Activated T-helper 1 cell treated with anti-CD3 and anti-CD28 coated beads, Interleukin-12 subunit alpha, Interleukin-12 subunit beta, Interleukin-2, Interleukin-4 antibody, amounts not matched to agents 30 ng/mL and 10 ng/mL and 1 ng/mL, durations not matched to agents 14 hours and 24 hours and 36 hours (primary cell): ENCODE results near the gene FABP2. TPM values are rescaled to one million over a fixed set of nuclear protein-coding genes. Genes with fewer than 3 reads are reported as not detected.
A peak's percentile ranks its signal among the peaks of the same experiment; 100 is the strongest.
"Not testable (repeated sequence)": the region's sequence is repeated elsewhere in the genome, so short reads cannot be mapped to it uniquely, and the experiment has no call there.

Experiments used
- DNase-seq: peaks from one replicate; pipeline ENCODE4 v3.0.0; 2021; ENCODE audit warnings: low spot score
- H3K27ac Mint-ChIP-seq: one replicate; pipeline ENCODE4 v1.8.0; 2021; ENCODE audit warnings: mild to moderate bottlenecking, mixed read lengths
- H3K27me3 Mint-ChIP-seq: one replicate; pipeline ENCODE4 v1.8.0; 2022; ENCODE audit warnings: mild to moderate bottlenecking, moderate library complexity, mixed read lengths; ENCODE audit not compliant: insufficient read depth
- H3K36me3 Mint-ChIP-seq: one replicate; pipeline ENCODE4 v1.8.0; 2021; ENCODE audit warnings: low read depth, mixed read lengths
- H3K4me1 Mint-ChIP-seq: one replicate; pipeline ENCODE4 v1.8.0; 2021; ENCODE audit warnings: low read depth, mixed read lengths
- H3K4me3 Mint-ChIP-seq: one replicate; pipeline ENCODE4 v1.8.0; 2021; ENCODE audit warnings: mild to moderate bottlenecking, moderate library complexity, mixed read lengths
- H3K9me3 Mint-ChIP-seq: one replicate; pipeline ENCODE4 v1.8.0; 2021; ENCODE audit warnings: mixed read lengths
- intact Hi-C: fragments of 100-400 bp; cut with micrococcal nuclease; formaldehyde crosslinking; loops from one replicate; pipeline ENCODE4 v1.15.1; 2024
- total RNA-seq: library from RNA; stranded (reverse); gene quantifications from 2 replicates; pipeline ENCODE4 v1.2.3, GENCODE V29; 2022

FABP2 gene
- total RNA-seq, 1 donor from 2014 or later, result not detected

DNA sequence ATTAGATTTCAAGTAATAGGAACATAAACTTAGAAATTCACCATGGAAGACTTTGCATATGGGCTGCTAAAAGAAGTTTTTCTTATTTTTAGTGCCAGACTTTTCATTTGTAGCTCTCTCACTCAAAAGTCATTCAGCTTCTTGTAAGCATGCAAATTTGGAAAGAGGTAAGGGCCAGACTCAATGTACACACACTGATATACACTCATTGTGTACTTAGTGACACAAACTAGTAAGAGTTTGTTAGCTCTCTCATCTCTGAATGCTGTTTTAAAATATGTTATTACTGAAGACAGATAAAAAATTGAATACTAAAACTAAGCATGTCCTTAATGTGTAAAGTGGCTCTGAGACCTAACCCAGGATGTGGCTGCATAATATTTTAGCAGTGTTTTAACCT lies 18.0 kb upstream of the FABP2 start:
- H3K9me3 Mint-ChIP-seq, H3K36me3 Mint-ChIP-seq, intact Hi-C loops, H3K4me1 Mint-ChIP-seq, H3K4me3 Mint-ChIP-seq, DNase-seq, H3K27me3 Mint-ChIP-seq, H3K27ac Mint-ChIP-seq: not testable (repeated sequence)

DNA sequence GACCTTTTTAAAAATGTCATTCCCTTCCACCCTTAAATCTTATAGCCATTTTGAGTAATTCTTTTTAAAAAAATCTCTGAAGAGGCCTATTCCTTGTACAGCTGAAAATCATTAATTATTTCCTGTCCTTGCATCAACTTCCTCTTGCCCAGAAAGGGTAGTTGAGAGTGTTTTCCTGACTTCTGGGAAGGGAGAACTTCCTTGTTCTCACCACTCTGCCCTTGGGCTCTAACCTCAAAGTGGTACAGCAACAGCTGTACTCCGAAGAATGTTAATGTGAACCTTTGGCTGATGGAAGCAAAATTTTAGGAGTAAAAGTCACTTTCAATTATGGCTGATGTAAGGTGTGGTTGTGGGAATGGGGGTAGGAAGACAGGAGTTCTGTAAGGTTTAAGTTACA lies 15.1 kb upstream of the FABP2 start:
- H3K9me3 Mint-ChIP-seq, result no peaks in the 10 kb centered on the region
- no peak overlapping the region for H3K27ac Mint-ChIP-seq

DNA sequence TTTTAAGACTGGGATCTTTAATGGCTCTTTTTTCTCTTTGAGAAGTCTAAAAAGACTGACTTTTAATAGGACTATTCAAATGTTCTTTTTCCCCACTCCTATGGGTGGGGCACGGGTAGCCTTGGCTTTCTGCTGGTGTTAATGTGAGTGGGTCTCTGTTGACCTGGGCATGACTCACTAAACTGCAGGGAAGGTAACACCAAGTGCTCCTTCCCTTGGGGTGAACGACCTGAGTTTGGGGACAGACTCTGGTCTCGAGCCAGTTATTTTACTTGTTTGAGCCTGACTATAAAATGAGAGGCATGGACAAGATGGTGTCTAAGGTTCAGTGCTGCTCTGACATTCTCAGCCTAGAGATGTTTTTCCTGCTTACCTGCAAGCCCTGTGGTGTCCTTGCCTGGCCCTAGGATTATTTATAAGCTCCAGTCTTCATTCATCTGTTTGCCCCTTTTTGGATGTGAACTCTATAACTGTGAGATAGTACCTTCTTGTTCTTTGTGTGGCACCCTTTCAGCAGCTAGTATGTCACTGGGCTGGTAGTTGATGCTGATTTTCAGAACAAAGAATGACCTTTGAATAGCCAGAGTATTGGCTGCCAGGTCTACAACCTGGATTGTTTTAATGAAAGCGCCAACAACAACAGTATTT lies 14.5 kb upstream of the FABP2 start:
- H3K27me3 Mint-ChIP-seq, H3K4me1 Mint-ChIP-seq, DNase-seq, intact Hi-C loops, H3K36me3 Mint-ChIP-seq, H3K27ac Mint-ChIP-seq, H3K9me3 Mint-ChIP-seq, H3K4me3 Mint-ChIP-seq: not testable (repeated sequence)

More for the DNA sequence above, 15.1 kb upstream of the FABP2 start:
- Mint-ChIP-seq H3K27me3 (no peaks in the 10 kb centered on the region), H3K36me3 (no peaks in the 10 kb centered on the region), H3K4me1 (no peaks in the 10 kb centered on the region), H3K4me3 (no peak overlapping the region)
- no peak for DNase-seq
- intact Hi-C loops, result no loop called here

DNA sequence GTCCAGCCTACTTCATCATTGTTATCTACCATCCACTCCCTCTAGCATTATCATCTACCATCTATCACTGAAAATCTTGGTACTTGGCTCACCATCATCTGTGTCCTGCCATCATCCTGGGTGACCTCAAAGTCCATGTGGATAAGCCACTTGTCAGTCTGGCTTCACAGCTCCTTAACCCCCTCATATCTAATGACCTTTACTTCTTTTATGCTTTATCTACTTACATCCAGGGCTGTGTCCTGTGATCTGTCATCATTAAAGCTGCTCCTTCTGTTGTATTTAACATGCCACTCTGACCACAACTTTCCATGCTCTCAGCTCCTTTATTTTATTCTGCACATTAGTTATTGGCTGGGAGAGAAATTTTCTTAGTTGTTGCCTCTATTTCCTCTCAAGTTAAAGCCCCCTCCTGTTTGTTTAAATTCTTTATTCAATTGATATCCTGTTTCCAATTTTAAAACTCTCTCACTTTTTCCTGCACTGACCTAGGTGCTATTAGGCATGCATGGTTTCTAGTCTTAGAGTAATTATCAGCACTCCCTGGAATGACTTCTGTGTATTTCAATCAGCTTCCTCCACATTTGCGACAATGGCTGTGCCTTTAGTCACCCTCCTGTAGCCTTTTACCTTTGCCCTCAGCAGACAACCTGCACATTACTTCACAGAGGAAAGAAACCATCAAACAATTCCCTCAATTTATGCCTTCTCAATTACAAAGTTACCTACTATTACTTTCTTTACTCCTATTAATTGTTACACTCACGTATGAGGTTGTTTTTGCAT lies 8.1 kb upstream of the FABP2 start:
- H3K36me3 Mint-ChIP-seq, result no peaks in the 10 kb centered on the region
- intact Hi-C loops, result no loop called here
- no peak overlapping the region for H3K27ac Mint-ChIP-seq
- H3K9me3 Mint-ChIP-seq, result no peaks in the 10 kb centered on the region
- no peak for DNase-seq
- no peaks in the 10 kb centered on the region for H3K4me1 Mint-ChIP-seq
- H3K4me3 Mint-ChIP-seq, result no peak overlapping the region
- peaks cover 6% of the 10 kb centered on the region for H3K27me3 Mint-ChIP-seq

DNA sequence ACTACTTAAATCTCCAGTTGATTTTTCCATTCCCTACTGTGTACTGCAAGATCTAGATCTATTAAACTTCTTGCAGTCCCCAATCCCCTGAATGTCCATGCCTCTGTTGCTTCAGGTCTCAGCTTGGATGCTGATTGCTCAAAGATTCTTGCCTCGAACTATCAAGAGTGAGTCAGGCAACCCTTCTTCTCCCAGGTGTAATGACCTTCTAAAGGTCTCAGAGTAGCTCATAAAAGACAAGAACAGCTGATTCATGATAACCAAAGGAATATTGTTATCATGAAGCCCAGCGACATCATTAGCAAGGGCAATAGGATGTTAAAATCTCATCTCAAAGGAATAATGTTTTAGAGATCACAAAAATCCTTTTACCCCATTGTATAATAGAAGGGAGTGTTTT lies 6.8 kb upstream of the FABP2 start:
- peaks cover 6% of the 10 kb centered on the region for H3K27me3 Mint-ChIP-seq
- H3K27ac Mint-ChIP-seq, result no peak overlapping the region
- no peaks in the 10 kb centered on the region for H3K9me3 Mint-ChIP-seq
- intact Hi-C loops, result no loop called here
- no peaks in the 10 kb centered on the region for H3K36me3 Mint-ChIP-seq
- H3K4me3 Mint-ChIP-seq, result no peak overlapping the region
- H3K4me1 Mint-ChIP-seq, result no peaks in the 10 kb centered on the region
- DNase-seq, result no peak

DNA sequence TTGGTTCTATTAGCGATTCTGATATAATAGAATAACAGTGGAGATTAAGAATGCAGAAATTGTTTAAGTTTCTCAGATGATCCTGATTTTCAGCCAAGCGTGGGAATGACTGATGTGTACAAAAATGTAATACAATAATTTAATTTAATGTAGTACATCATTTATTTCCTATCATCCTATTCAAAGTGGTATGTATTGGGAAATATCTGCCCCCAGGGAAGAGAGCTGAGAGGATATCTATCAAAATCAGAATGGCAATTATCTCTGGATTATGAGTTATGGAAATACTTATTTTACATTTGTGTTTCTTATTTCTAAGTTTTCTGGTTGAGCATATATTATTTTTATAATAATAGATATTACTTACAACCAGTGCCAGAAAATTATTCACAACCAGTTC lies 3.9 kb downstream of the FABP2 start:
- no peak overlapping the region for H3K4me3 Mint-ChIP-seq
- no peaks in the 10 kb centered on the region for H3K9me3 Mint-ChIP-seq
- no peak overlapping the region for H3K27ac Mint-ChIP-seq
- intact Hi-C loops, result loop anchor here (5.0 to 10.0 kb wide), 2 partner anchors 134 to 467 kb away; no protein-coding TSS in a partner anchor
- no peaks in the 10 kb centered on the region for H3K36me3 Mint-ChIP-seq
- no peak for DNase-seq
- peaks cover 12% of the 10 kb centered on the region for H3K27me3 Mint-ChIP-seq
- H3K4me1 Mint-ChIP-seq, result no peaks in the 10 kb centered on the region

DNA sequence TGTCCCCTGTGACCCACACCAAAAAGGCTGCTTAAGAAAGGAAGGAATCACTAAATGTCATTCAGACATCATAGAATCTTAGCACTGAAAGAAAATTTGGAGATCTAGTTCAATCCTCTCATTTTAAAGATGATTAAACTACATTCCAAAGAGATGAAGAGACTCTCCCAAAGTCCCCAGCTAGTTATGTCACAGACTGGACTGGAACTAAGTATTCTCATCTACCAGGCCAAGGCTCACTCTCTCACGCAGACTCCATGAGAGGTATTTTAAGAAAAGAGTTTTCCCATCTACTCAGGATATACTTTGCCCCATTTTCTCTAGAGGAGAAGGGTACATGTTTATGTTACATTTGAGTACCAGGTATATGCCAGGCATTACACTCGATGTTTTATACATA lies 6.9 kb downstream of the FABP2 start:
- no peak overlapping the region for H3K4me3 Mint-ChIP-seq
- no peak for DNase-seq
- peaks cover 12% of the 10 kb centered on the region for H3K27me3 Mint-ChIP-seq
- no peaks in the 10 kb centered on the region for H3K9me3 Mint-ChIP-seq
- no peaks in the 10 kb centered on the region for H3K36me3 Mint-ChIP-seq
- intact Hi-C loops, result loop anchor here (5.0 to 10.0 kb wide), 2 partner anchors 137 to 470 kb away; no protein-coding TSS in a partner anchor
- no peaks in the 10 kb centered on the region for H3K4me1 Mint-ChIP-seq
- no peak overlapping the region for H3K27ac Mint-ChIP-seq

DNA sequence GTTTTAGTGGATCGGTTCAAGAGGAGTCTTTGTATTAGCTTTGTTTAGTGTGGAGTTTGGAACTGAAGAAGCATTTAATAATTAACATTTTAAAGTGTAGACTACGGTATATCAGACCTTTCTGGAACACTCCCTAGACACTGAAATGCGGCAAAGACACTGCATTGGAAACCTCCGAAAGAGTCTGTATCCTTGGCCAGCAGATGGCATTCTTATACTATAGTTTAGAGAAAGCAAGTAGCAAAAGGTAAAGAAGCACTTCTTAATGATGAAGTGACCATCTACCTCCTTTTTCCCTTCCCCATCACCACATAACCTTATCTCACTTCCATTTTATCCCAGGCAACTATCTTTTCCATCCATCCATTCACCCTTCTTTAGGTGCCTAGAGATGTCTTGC lies 7.6 kb downstream of the FABP2 start:
- Mint-ChIP-seq H3K9me3 (no peaks in the 10 kb centered on the region), H3K27me3 (peaks cover 12% of the 10 kb centered on the region), H3K4me3 (no peak overlapping the region), H3K4me1 (no peaks in the 10 kb centered on the region), H3K27ac (no peak overlapping the region), H3K36me3 (no peaks in the 10 kb centered on the region)
- intact Hi-C loops, result loop anchor here (1.0 to 10.0 kb wide), 4 partner anchors 179 to 736 kb away; no protein-coding TSS in a partner anchor
- peak; percentile 10 for DNase-seq

DNA sequence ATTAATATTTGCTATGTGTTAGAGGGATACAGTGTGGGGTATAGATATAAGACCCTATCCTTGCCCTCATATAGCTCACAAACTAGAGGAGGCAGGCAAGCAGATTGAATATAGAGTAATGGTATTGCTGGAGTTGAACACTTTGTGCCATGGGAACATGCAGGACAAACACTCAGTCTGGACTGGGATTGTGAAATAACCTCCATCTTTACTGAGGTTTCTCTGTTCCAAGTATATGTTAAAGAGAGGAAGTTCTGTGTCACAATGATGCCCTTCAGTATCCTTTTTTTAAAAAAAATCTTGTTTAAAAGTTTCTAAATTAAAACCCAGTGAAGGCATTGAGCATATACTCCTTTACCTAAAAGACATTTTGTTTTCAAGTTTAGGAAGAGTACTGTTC lies 8.7 kb downstream of the FABP2 start:
- Mint-ChIP-seq H3K27me3 (peaks cover 13% of the 10 kb centered on the region), H3K27ac (no peak overlapping the region), H3K4me1 (no peaks in the 10 kb centered on the region), H3K36me3 (no peaks in the 10 kb centered on the region), H3K9me3 (no peaks in the 10 kb centered on the region), H3K4me3 (no peak overlapping the region)
- intact Hi-C loops, result loop anchor here (10.0 kb wide), 1 partner anchor 472 kb away; no protein-coding TSS in a partner anchor
- no peak for DNase-seq

DNA sequence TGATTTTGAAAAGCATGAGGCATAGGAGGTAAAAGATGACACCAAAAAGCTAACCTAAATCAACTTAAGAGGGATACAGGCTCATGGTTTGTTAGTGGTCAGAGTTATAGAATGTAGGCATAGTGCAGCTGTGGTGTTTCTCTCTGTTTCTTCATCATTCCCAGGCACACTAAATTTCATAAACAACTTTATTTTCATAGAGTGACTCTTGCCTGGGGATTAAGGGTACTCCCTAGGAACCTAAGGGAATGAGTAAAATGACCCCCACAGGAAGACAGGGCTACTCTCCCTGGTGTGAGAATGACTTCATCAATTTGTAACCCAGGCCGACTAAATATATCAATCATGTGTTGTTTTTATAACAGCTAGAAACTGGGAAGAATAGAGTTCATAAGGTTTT lies 11.1 kb downstream of the FABP2 start:
- Mint-ChIP-seq H3K27ac (no peak overlapping the region), H3K36me3 (no peaks in the 10 kb centered on the region), H3K27me3 (peaks cover 16% of the 10 kb centered on the region), H3K4me1 (no peaks in the 10 kb centered on the region), H3K9me3 (no peaks in the 10 kb centered on the region), H3K4me3 (no peak overlapping the region)
- no peak for DNase-seq
- intact Hi-C loops, result loop anchor here (10.0 kb wide), 1 partner anchor 474 kb away; no protein-coding TSS in a partner anchor

DNA sequence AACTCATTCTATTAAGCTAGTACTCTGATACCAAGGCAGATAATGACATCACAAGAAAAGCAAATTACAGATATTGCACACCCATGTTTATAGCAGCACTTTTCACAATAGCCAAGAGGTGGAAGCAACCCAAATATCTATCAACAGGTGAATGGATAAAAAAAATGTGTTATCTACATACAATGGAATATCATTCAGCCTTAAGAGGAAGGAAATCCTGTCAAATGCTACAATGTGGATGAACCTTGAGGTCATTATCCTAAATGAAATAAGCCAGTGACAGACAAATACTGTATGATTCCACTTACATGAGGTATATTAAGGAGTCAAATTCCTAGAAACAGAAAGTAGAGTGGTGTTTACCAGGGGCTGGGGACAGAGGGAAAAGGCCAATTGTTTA lies 14.3 kb downstream of the FABP2 start:
- DNase-seq, result no peak
- H3K36me3 Mint-ChIP-seq, result peaks cover 4% of the 10 kb centered on the region
- intact Hi-C loops, result no loop called here
- no peak overlapping the region for H3K4me3 Mint-ChIP-seq
- peaks cover 11% of the 10 kb centered on the region for H3K27me3 Mint-ChIP-seq
- H3K9me3 Mint-ChIP-seq, result no peaks in the 10 kb centered on the region
- H3K27ac Mint-ChIP-seq, result no peak overlapping the region
- no peaks in the 10 kb centered on the region for H3K4me1 Mint-ChIP-seq

DNA sequence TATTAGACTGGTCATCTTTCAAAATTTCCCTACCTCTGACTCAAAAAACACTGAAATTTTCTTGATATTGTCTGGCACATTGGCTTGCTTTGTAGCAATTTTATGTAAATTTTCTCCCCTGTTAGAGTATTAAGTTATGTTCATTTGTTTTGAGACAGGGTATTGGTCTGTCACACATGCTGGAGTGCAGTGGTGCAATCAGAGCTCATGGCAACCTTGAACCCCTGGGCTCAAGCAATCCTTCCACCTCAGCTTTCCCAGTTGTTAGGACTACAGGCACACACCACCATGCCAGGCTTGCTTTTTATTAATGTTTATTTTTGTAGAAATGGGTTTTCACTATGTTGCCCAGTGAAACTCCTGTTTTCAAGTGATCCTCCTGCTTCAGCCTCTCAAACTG lies 17.5 kb downstream of the FABP2 start:
- no peak for DNase-seq
- Mint-ChIP-seq H3K27ac (no peak overlapping the region), H3K36me3 (peaks cover 9% of the 10 kb centered on the region), H3K4me1 (peaks cover 13% of the 10 kb centered on the region), H3K9me3 (no peaks in the 10 kb centered on the region), H3K4me3 (no peak overlapping the region), H3K27me3 (peaks cover 11% of the 10 kb centered on the region)
- intact Hi-C loops, result loop anchor here (5.0 kb wide), 1 partner anchor 467 kb away; the partner anchor contains the start of gene SEC24D

DNA sequence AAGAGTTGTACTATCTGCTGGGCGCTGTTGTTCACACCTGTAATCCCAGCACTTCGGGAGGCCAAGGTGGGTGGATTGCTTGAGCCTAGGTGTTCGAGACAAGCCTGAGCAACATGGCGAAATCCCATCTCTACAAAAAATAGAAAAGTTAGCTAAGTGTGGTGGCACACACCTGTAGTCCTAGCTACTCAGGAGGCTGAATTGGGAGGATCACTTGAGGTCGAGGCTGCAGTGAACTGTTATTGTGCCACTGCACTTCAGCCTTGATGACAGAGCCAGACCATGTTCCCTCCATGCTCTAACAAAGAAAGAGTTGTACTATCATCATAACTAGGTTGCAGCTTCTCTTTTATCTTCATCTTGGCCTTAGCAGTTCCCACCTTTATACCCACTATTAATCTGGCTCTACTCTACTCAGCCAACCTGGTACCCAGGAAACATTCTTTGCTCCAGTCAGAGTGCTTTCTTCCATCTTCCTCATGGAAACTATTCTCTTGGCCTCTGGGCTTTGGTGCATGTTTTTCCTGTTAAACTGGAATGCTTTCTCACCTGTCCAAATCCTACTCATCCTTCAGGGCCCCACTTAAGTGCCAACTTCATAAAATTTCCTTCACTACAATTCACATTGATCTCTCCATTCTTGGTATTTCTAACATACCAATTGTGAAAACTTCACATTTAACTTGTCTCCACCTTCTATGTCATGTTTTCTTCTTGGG lies 18.2 kb downstream of the FABP2 start:
- intact Hi-C loops, result loop anchor here (5.0 kb wide), 1 partner anchor 466 kb away; the partner anchor contains the start of gene SEC24D
- Mint-ChIP-seq H3K27ac (no peak overlapping the region), H3K4me1 (peaks cover 20% of the 10 kb centered on the region), H3K4me3 (no peak overlapping the region), H3K36me3 (peaks cover 14% of the 10 kb centered on the region), H3K27me3 (peaks cover 11% of the 10 kb centered on the region), H3K9me3 (no peaks in the 10 kb centered on the region)
- DNase-seq, result no peak
